Adrenal gland (tissue), 12 donors: ENCODE results near the gene MBNL2. TPM values are rescaled to one million over a fixed set of nuclear protein-coding genes. Genes with fewer than 3 reads are reported as not detected.

Source experiments
- DNase-seq, 7 donors: peaks; one replicate each; pipeline ENCODE4 v3.0.0-alpha.2; 2019 to 2020
- H3K27ac ChIP-seq, 5 donors: fragments of 200-600 bp; sonication (generic) in 4 of 5; 1 replicate in 3 of 5; 2 replicates in 2 of 5; pipeline versions ENCODE4 v1.5.1 to v1.8.0; 2016 to 2020; ENCODE audit warnings: mild to moderate bottlenecking in 1 of 5
- H3K27me3 ChIP-seq: fragments of 200-600 bp; 2 replicates; pipeline ENCODE4 v1.8.0; 2021
- H3K36me3 ChIP-seq, 2 donors: fragments of 200-600 bp; replicated peaks in 1 of 2; 1 replicate in 1 of 2; 2 replicates in 1 of 2; pipeline versions ENCODE4 v1.5.1 to v1.8.0; 2018 to 2022
- H3K4me1 ChIP-seq, 2 donors: fragments of 200-600 bp; replicated peaks in 1 of 2; 1 replicate in 1 of 2; 2 replicates in 1 of 2; pipeline versions ENCODE4 v1.5.1 to v1.8.0; 2018 to 2021
- H3K4me3 ChIP-seq, 4 donors: fragments of 200-600 bp; sonication (generic) in 3 of 4; one replicate each; pipeline ENCODE4 v1.5.1; 2016 to 2018
- H3K9me3 ChIP-seq, 3 donors: fragments of 200-600 bp; sonication (generic) in 1 of 3; replicated peaks in 1 of 3; 1 replicate in 2 of 3; 2 replicates in 1 of 3; pipeline versions ENCODE4 v1.5.1 to v1.8.0; 2016 to 2021
- CTCF ChIP-seq, 6 experiments: fragments of 450-650 bp in 4 of 6; fragments of 200-600 bp in 2 of 6; sonication (generic) in 1 of 6; IDR thresholded peaks; 1 replicate in 5 of 6; 2 replicates in 1 of 6; pipeline versions ENCODE4 v1.5.1 to v1.8.0; 2016 to 2021; ENCODE audit warnings: antibody characterized with exemption in 6 of 6, mild to moderate bottlenecking in 2 of 6, moderate library complexity in 1 of 6
- POLR2A ChIP-seq, 2 donors: fragments of 450-650 bp; IDR thresholded peaks; one replicate each; pipeline ENCODE4 v1.6.1; 2017; ENCODE audit warnings: antibody characterized with exemption in 2 of 2, mild to moderate bottlenecking in 2 of 2, moderate library complexity in 1 of 2
- WGBS, 4 donors: extraction: QIAGEN DNeasy Blood & Tissue Kit in 2 of 4; methylation state at CpG; one replicate each; pipeline versions ENCODE4 v1.1.5 to v1.1.7; 2013 to 2017; 5-methylcytosine and 5-hydroxymethylcytosine counted together
- intact Hi-C, 2 donors: fragments of 100-400 bp; cut with DNase I; formaldehyde crosslinking; loops; one replicate each; pipeline versions ENCODE4 v1.14.1 to v1.15.0; 2022 to 2023
- polyA plus RNA-seq, 3 donors: library from polyadenylated mRNA; stranded (reverse); fragments of 200-250 nt in 2 of 3; fragments of 350-450 nt in 1 of 3; fragmentation: Illumina TruSeq in 1 of 3; extraction: RNeasy Lipid Tissue Mini Kit (QIAGEN cat#74804) in 1 of 3; gene quantifications; one replicate each; pipeline ENCODE4 v1.2.3, GENCODE V29; 2013 to 2014
- total RNA-seq, 9 donors: library from RNA; depleted of rRNA in 4 of 9; stranded (reverse); fragments of >200 nt in 4 of 9; fragments of 120-200 nt in 1 of 9; fragmentation: NEBNext Ultra II Directional in 1 of 9; extraction: Animal tissue kit (Norgen Biotek cat#: 25700) in 1 of 9; gene quantifications; one replicate each; pipeline versions ENCODE4 v1.1.0 to v1.2.4, GENCODE V29; 2013 to 2023
- donor health status: healthy with polysubstance abuse.
- donor health status: Bipolar disorder and iron deficiency.
- donor health status: DM: yes; HTN: yes; CAD: no.
- donor health status: DM: no; HTN: no; CAD: no.
- donor health status: DM: no; HTN: no; CAD: no.
- donor health status: DM: yes; HTN: yes; CAD: no.

The MBNL2 gene
- total and polyA plus RNA-seq, 12 donors, result 29.2 to 250 (median 130) TPM

DNA sequence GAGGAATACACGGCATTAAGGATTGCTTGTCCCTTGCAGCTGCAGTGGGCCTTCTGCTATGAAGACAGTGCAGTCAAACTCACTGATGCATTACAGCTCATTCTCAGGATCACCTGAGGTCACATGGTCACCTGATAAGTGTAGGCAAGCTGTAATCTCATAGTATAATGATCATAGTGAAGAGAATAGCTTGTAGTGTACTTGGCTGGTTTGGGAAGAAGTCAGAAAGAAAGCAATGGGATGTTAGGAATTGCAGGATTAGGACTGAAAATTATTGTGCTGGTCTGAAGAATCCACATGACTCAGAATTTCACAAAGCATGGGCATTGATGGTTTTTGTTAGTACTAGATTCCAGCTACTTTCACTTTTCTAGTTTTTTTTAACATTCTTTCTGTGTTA lies 76.7 kb downstream of the MBNL2 start:
- peaks cover 21 to 65% of the 10 kb centered on the region in 2 donors for H3K4me1 ChIP-seq
- peak overlapping the region in 2 of 5 donors; percentile 6 to 25 for H3K27ac ChIP-seq
- H3K27me3 ChIP-seq, result no peaks in the 10 kb centered on the region
- no peak for DNase-seq
- WGBS, 4 donors, result 82 to 93% (median 90%) methylated on average over 1 of the region's 1 CpG
- no peaks in the 10 kb centered on the region for H3K9me3 ChIP-seq
- intact Hi-C loops, result no loop called here
- H3K4me3 ChIP-seq, result no peak overlapping the region
- no peak for TF ChIP-seq CTCF (IDR thresholded peaks at IDR 0.05)
- TF ChIP-seq POLR2A (IDR thresholded peaks at IDR 0.05), result no peak
- H3K36me3 ChIP-seq, result no peaks in the 10 kb centered on the region

GRCh38 chr13:97300871-97301270 lies 78.7 kb downstream of the MBNL2 start:
- WGBS, 4 donors, result 61 to 82% (median 77%) methylated on average over 3 of the region's 3 CpGs
- Histone ChIP-seq H3K27me3 (no peaks in the 10 kb centered on the region), H3K9me3 (no peaks in the 10 kb centered on the region), H3K27ac (peak overlapping the region in 1 of 5 donors; percentile 57), H3K4me3 (no peak overlapping the region), H3K36me3 (no peaks in the 10 kb centered on the region), H3K4me1 (peaks cover 16 to 64% of the 10 kb centered on the region in 2 donors)
- intact Hi-C loops, result no loop called here
- TF ChIP-seq CTCF (IDR thresholded peaks at IDR 0.05) (no peak), POLR2A (IDR thresholded peaks at IDR 0.05) (no peak)
- DNase-seq, result no peak

DNA sequence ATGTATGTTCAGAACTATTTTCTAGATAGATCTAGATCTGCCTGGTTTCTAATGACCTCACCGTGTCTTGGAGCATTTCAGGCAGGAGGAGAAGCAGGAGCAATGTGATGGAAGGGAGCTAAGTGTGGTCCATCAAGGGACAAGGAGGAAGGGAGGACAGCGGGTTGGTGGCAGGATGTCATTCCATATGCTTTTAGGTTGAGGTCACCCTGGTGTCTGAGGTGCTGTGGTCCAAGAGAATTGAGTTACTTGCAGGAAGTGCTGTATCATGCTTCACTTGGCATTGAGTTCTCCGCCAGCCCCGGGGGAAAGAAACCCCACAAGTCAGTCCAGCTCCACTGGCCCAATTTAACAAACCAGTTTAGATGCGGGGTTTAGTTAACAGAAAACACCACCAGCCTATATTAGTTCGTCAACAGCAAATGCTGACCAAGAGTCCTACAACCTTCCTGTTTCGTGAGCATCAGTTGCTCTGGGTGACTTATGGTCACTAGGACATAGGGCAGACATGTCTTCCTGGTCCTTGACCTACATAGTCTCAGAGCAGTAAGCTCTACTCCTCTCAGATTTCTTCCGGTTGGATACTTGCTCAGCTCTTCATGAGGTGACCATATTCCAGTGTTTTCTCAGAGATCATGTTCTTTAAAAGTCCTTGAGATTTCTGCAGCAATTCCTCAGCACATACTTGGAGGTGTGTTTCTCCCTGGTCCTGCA lies 79.4 kb downstream of the MBNL2 start:
- DNase-seq, result no peak
- no peak for TF ChIP-seq POLR2A (IDR thresholded peaks at IDR 0.05)
- TF ChIP-seq CTCF (IDR thresholded peaks at IDR 0.05), result no peak
- Histone ChIP-seq H3K4me3 (no peak overlapping the region), H3K36me3 (no peaks in the 10 kb centered on the region), H3K9me3 (no peaks in the 10 kb centered on the region), H3K4me1 (peaks cover 13 to 64% of the 10 kb centered on the region in 2 donors), H3K27ac (peak overlapping the region in 2 of 5 donors; percentile 57 to 60), H3K27me3 (no peaks in the 10 kb centered on the region)
- 75 to 78% (median 76%) methylated on average over 6 to 8 of the region's 8 CpGs for WGBS, 4 donors
- intact Hi-C loops, result no loop called here

- 74 to 91% (median 80%) methylated on average over 3 of the region's 3 CpGs for WGBS, 4 donors
- intact Hi-C loops, result no loop called here
Measured at GRCh38 chr13:97302611-97303010, 80.5 kb downstream of the MBNL2 start.

More at GRCh38 chr13:97302611-97303010, 80.5 kb downstream of the MBNL2 start:
- Histone ChIP-seq H3K4me1 (peaks cover 19 to 75% of the 10 kb centered on the region in 2 donors), H3K27me3 (no peaks in the 10 kb centered on the region), H3K36me3 (no peaks in the 10 kb centered on the region), H3K9me3 (no peaks in the 10 kb centered on the region), H3K4me3 (no peak overlapping the region), H3K27ac (peak overlapping the region in 2 of 5 donors; percentile 13 to 60)
- DNase-seq, result no peak
- TF ChIP-seq POLR2A (IDR thresholded peaks at IDR 0.05) (no peak), CTCF (IDR thresholded peaks at IDR 0.05) (no peak)
